Psoas muscle (tissue), 8 donors: ENCODE measurements around the gene CFAP251. TPM values are rescaled to one million over a fixed set of nuclear protein-coding genes. Genes with fewer than 3 reads are reported as not detected.
"Not testable (repeated sequence)": the region's sequence is repeated elsewhere in the genome, so short reads cannot be mapped to it uniquely, and the experiment has no call there.

ENCODE experiments used
- ATAC-seq, 4 donors: fragments of 200-7000 bp; cut with Tn5 transposase; one replicate each; pipeline ENCODE4 v1.9.1; 2020; ENCODE audit warnings: moderate library complexity in 3 of 4, mild to moderate bottlenecking in 2 of 4
- DNase-seq, 2 donors: peaks; one replicate each; pipeline ENCODE4 v3.0.0-alpha.2; 2020
- H3K27ac ChIP-seq: fragments of 200-600 bp; one replicate; pipeline ENCODE4 v1.8.0; 2022
- H3K27me3 ChIP-seq, 3 donors: fragments of 200-600 bp in 1 of 3; one replicate each; pipeline versions ENCODE4 v1.6.1 to v1.8.0; 2013 to 2022; ENCODE audit warnings: low read length in 2 of 3, mild to moderate bottlenecking in 2 of 3, moderate library complexity in 1 of 3; ENCODE audit not compliant: insufficient read depth in 3 of 3
- H3K36me3 ChIP-seq, 2 donors: fragments of 200-600 bp in 1 of 2; one replicate each; pipeline versions ENCODE4 v1.6.1 to v1.8.0; 2013 to 2022; ENCODE audit warnings: low read depth in 1 of 2, mild to moderate bottlenecking in 1 of 2, moderate library complexity in 1 of 2; ENCODE audit not compliant: insufficient read depth in 1 of 2
- H3K4me1 ChIP-seq: fragments of 200-600 bp; one replicate; pipeline ENCODE4 v1.8.0; 2022
- H3K4me3 ChIP-seq: fragments of 200-600 bp; one replicate; pipeline ENCODE4 v1.8.0; 2022; ENCODE audit warnings: mild to moderate bottlenecking
- H3K9me3 ChIP-seq: fragments of 200-600 bp; one replicate; pipeline ENCODE4 v1.8.0; 2022
- CTCF ChIP-seq: fragments of 200-600 bp; IDR thresholded peaks from one replicate; pipeline ENCODE4 v1.8.0; 2022; ENCODE audit warnings: antibody characterized with exemption
- WGBS, 3 donors: extraction: QIAGEN DNeasy Blood & Tissue Kit; methylation state at CpG; one replicate each; pipeline versions ENCODE4 v1.1.6 to v1.1.7; 2013; 5-methylcytosine and 5-hydroxymethylcytosine counted together
- intact Hi-C, 2 donors: fragments of 100-400 bp; cut with DNase I; formaldehyde crosslinking; loops; one replicate each; pipeline versions ENCODE4 v1.11.0 to v1.14.2; 2022
- long read RNA-seq, 2 donors: library from polyadenylated mRNA; unstranded; transcript quantifications; one replicate each; pipeline ENCODE4 v2.0.0, GENCODE V29; 2021
- polyA plus RNA-seq, 3 donors: library from polyadenylated mRNA; stranded (reverse); fragments of 200-250 nt; gene quantifications; one replicate each; pipeline ENCODE4 v1.2.3, GENCODE V29; 2013
- total RNA-seq, 4 donors: library from RNA; stranded (reverse); fragmentation: NEBNext Ultra II Directional in 2 of 4; extraction: Animal tissue kit (Norgen Biotek cat#: 25700) in 2 of 4; gene quantifications; one replicate each; pipeline versions ENCODE4 v1.2.1 to v1.2.4, GENCODE V29; 2021 to 2023
- donor health status: healthy with polysubstance abuse.
- donor health status: DM: no; HTN: no; CAD: no; lungs with moderate emphysema.
- donor health status: Bipolar disorder and iron deficiency.
- donor health status: healthy.
- donor health status: DM: yes; HTN: yes; CAD: no.
- donor health status: DM: no; HTN: no; CAD: no.
- donor health status: DM: no; HTN: no; CAD: no.
- donor health status: DM: yes; HTN: yes; CAD: no.

Gene CFAP251
- total RNA-seq (under 1 TPM; 0.36 to 0.66 (median 0.63) TPM), polyA plus RNA-seq (under 1 TPM; 0.39 to 0.79 (median 0.79) TPM)
- long read RNA-seq, donor 1, result 0 reads
- long read RNA-seq, donor 2, result 0 reads

GRCh38 chr12:121917950-121918678 lies at the start of gene CFAP251:
Gene CFAP251 (plus strand): TSS chr12:121918592. CDS start chr12:121921306, 2,714 bp downstream.
- DNase-seq, result peak; percentile 94 to 97
- WGBS, 3 donors, result 17 to 33% (median 18%) methylated on average over 38 to 41 of the region's 41 CpGs
- Histone ChIP-seq H3K27me3 (no peaks in the 10 kb centered on the region), H3K27ac (peak within 1 kb of the TSS; percentile 64), H3K4me3 (peak within 1 kb of the TSS; percentile 64), H3K36me3 (peaks cover 5 to 54% of the 10 kb centered on the region in 2 donors), H3K4me1 (peaks cover 3% of the 10 kb centered on the region), H3K9me3 (no peaks in the 10 kb centered on the region)
- peak; percentile 62 for TF ChIP-seq CTCF
- peak; percentile 73 to 97 (median 91) for ATAC-seq
- intact Hi-C loops, result loop anchor here in 1 of 2 donors (5.0 kb wide), 1 partner anchor 94 kb away; no protein-coding TSS in a partner anchor

- H3K27ac ChIP-seq, H3K4me3 ChIP-seq, ATAC-seq, H3K36me3 ChIP-seq, DNase-seq, H3K9me3 ChIP-seq, H3K4me1 ChIP-seq, intact Hi-C loops, H3K27me3 ChIP-seq: not testable (repeated sequence)
- WGBS, 3 donors, result 90 to 98% (median 94%) methylated on average over 8 of the region's 8 CpGs
Measured at GRCh38 chr12:121869229-121869628, 49.2 kb upstream of the CFAP251 start.

- no peaks in the 10 kb centered on the region for H3K9me3 ChIP-seq
- WGBS, 3 donors, result 62 to 79% (median 72%) methylated on average over 3 of the region's 3 CpGs
- ATAC-seq (no peak), DNase-seq (no peak)
- H3K36me3 ChIP-seq, result no peaks in the 10 kb centered on the region
- intact Hi-C loops, result no loop called here
- no peak overlapping the region for H3K27ac ChIP-seq
- H3K4me3 ChIP-seq, result no peak overlapping the region
- no peak for TF ChIP-seq CTCF
- H3K27me3 ChIP-seq, result no peaks in the 10 kb centered on the region
- no peaks in the 10 kb centered on the region for H3K4me1 ChIP-seq
Measured at GRCh38 chr12:121871467-121871866, 46.9 kb upstream of the CFAP251 start.

GRCh38 chr12:121872546-121873215 lies 45.7 kb upstream of the CFAP251 start:
- Histone ChIP-seq H3K4me3 (no peak overlapping the region), H3K27ac (no peak overlapping the region), H3K27me3 (no peaks in the 10 kb centered on the region), H3K36me3 (no peaks in the 10 kb centered on the region), H3K9me3 (no peaks in the 10 kb centered on the region), H3K4me1 (no peaks in the 10 kb centered on the region)
- no peak for ATAC-seq
- no peak for TF ChIP-seq CTCF
- intact Hi-C loops, result no loop called here
- 42 to 54% (median 48%) methylated on average over 5 of the region's 5 CpGs for WGBS, 3 donors
- no peak for DNase-seq

GRCh38 chr12:121873216-121873569 lies 45.2 kb upstream of the CFAP251 start:
- ATAC-seq, result no peak
- no peak for DNase-seq
- WGBS, 3 donors, result 87 to 96% (median 94%) methylated on average over 6 of the region's 6 CpGs
- Histone ChIP-seq H3K9me3 (no peaks in the 10 kb centered on the region), H3K4me3 (no peak overlapping the region), H3K4me1 (no peaks in the 10 kb centered on the region), H3K36me3 (no peaks in the 10 kb centered on the region), H3K27ac (no peak overlapping the region), H3K27me3 (no peaks in the 10 kb centered on the region)
- TF ChIP-seq CTCF, result no peak
- intact Hi-C loops, result no loop called here
